C4-2B (cell line): ENCODE results near the gene ZNF580.

Experiments used
- H3K27ac ChIP-seq: fragments of 450-650 bp; 2 replicates; pipeline ENCODE4 v1.5.1; 2017
- CTCF ChIP-seq: fragments of 450-650 bp; conservative IDR thresholded peaks from 2 replicates; pipeline ENCODE4 v1.5.1; 2017; ENCODE audit warnings: mild to moderate bottlenecking
- ZFX ChIP-seq: fragments of 450-650 bp; IDR thresholded peaks from 2 replicates; pipeline ENCODE4 v1.6.1; 2017

The ZNF580 gene

GRCh38 chr19:55670280-55671053 lies 29.7 kb downstream of the ZNF580 start:
- TF ChIP-seq ZFX, result no peak
- no peak for TF ChIP-seq CTCF
- H3K27ac ChIP-seq, result no peak overlapping the region

GRCh38 chr19:55671054-55671378 lies 30.2 kb downstream of the ZNF580 start:
- H3K27ac ChIP-seq, result no peak overlapping the region
- no peak for TF ChIP-seq CTCF
- no peak for TF ChIP-seq ZFX

GRCh38 chr19:55672418-55672817 lies 31.6 kb downstream of the ZNF580 start:
- TF ChIP-seq ZFX, result no peak
- no peak for TF ChIP-seq CTCF
- no peak overlapping the region for H3K27ac ChIP-seq

- TF ChIP-seq CTCF (no peak), ZFX (no peak)
- no peak overlapping the region for H3K27ac ChIP-seq
Measured at GRCh38 chr19:55673465-55673864, 32.7 kb downstream of the ZNF580 start.

GRCh38 chr19:55673889-55674288 lies 33.1 kb downstream of the ZNF580 start:
- TF ChIP-seq CTCF (no peak), ZFX (no peak)
- H3K27ac ChIP-seq, result no peak overlapping the region

- H3K27ac ChIP-seq, result peak overlapping the region; percentile 98
- TF ChIP-seq ZFX (no peak), CTCF (no peak)
Measured at GRCh38 chr19:55674459-55674840, 33.6 kb downstream of the ZNF580 start.

GRCh38 chr19:55674841-55675660 lies 34.2 kb downstream of the ZNF580 start, which contains the start of gene EPN1:
Gene EPN1, plus strand, starts transcription at chr19:55675226. Its CDS starts 3,402 bp downstream, at chr19:55678628.
- peak within 1 kb of the TSS; percentile 98 for H3K27ac ChIP-seq
- peak; percentile 88; the same call in 1 of the 2 replicates for TF ChIP-seq ZFX
- no peak for TF ChIP-seq CTCF
